Thyroid gland (tissue), 4 donors: Measurements from ENCODE around the gene CARD14.

Experiments
- CTCF ChIP-seq, 6 experiments: fragments of 200-600 bp in 3 of 6; fragments of 450-650 bp in 3 of 6; sonication (generic) in 3 of 6; IDR thresholded peaks; one replicate each; pipeline ENCODE4 v1.5.1; 2016 to 2019; ENCODE audit warnings: antibody characterized with exemption in 6 of 6, mild to moderate bottlenecking in 2 of 6, inconsistent platforms in 1 of 6, moderate library complexity in 1 of 6
- POLR2A ChIP-seq, 2 donors: fragments of 450-650 bp; IDR thresholded peaks; one replicate each; pipeline ENCODE4 v1.6.1; 2017; ENCODE audit warnings: antibody characterized with exemption in 2 of 2, mild to moderate bottlenecking in 2 of 2, moderate library complexity in 1 of 2

GRCh38 chr17:80169107-80169506 is 723 bp upstream of the CARD14 start:
- TF ChIP-seq POLR2A (IDR thresholded peaks at IDR 0.05) (no peak), CTCF (IDR thresholded peaks at IDR 0.05) (no peak)
